Subcutaneous abdominal adipose tissue (tissue), 5 donors: ENCODE results near the gene KDM1B.
A peak's percentile ranks its signal among the peaks of the same experiment; 100 is the strongest.

Experiments
- H3K27ac ChIP-seq: one replicate; pipeline ENCODE4 v1.7.0; 2013; ENCODE audit warnings: low read depth, mild to moderate bottlenecking, inconsistent platforms, low read length, moderate library complexity
- H3K27me3 ChIP-seq, 5 donors: one replicate each; pipeline ENCODE4 v1.7.0; 2013; ENCODE audit warnings: low read length in 5 of 5, inconsistent platforms in 1 of 5; ENCODE audit not compliant: control insufficient read depth in 5 of 5, insufficient read depth in 4 of 5
- H3K36me3 ChIP-seq, 5 donors: one replicate each; pipeline ENCODE4 v1.7.0; 2013; ENCODE audit warnings: low read length in 5 of 5; ENCODE audit not compliant: control insufficient read depth in 5 of 5, insufficient read depth in 5 of 5
- H3K4me1 ChIP-seq, 5 donors: one replicate each; pipeline ENCODE4 v1.7.0; 2013; ENCODE audit warnings: low read length in 5 of 5, mild to moderate bottlenecking in 3 of 5, moderate library complexity in 1 of 5; ENCODE audit not compliant: control insufficient read depth in 5 of 5, insufficient read depth in 5 of 5
- H3K4me3 ChIP-seq, 5 donors: one replicate each; pipeline ENCODE4 v1.7.0; 2013; ENCODE audit warnings: low read length in 5 of 5, low read depth in 1 of 5
- H3K9ac ChIP-seq, 5 donors: one replicate each; pipeline ENCODE4 v1.7.0; 2013; ENCODE audit warnings: low read length in 5 of 5, mild to moderate bottlenecking in 4 of 5, moderate library complexity in 3 of 5
- H3K9me3 ChIP-seq, 5 donors: one replicate each; pipeline ENCODE4 v1.7.0; 2013; ENCODE audit warnings: low read length in 5 of 5; ENCODE audit not compliant: control insufficient read depth in 5 of 5
- donor health status: healthy.
- donor health status: healthy.
- donor health status: healthy.
- donor health status: healthy.
- donor health status: healthy.

Gene KDM1B

GRCh38 chr6:18262702-18263417 lies 107.6 kb downstream of the KDM1B start:
- peak overlapping the region; percentile 87 to 94 (median 91) for H3K4me3 ChIP-seq
- H3K27ac ChIP-seq = peak overlapping the region; percentile 88
- H3K9me3 ChIP-seq = no peaks in the 10 kb centered on the region
- H3K9ac ChIP-seq = peak overlapping the region in 4 of 5 donors; percentile 66 to 92 (median 86)
- H3K27me3 ChIP-seq = peaks cover 0 to under 1% (median 0%) of the 10 kb centered on the region in 5 donors
- peaks cover 3 to 40% (median 36%) of the 10 kb centered on the region in 5 donors for H3K4me1 ChIP-seq
- H3K36me3 ChIP-seq = peaks cover 0 to 3% (median 0%) of the 10 kb centered on the region in 5 donors

GRCh38 chr6:18263418-18264218 lies 108.4 kb downstream of the KDM1B start:
- Histone ChIP-seq H3K9me3 (no peaks in the 10 kb centered on the region), H3K4me1 (peaks cover 3 to 40% (median 36%) of the 10 kb centered on the region in 5 donors), H3K27me3 (peaks cover 0 to 3% (median 0%) of the 10 kb centered on the region in 5 donors), H3K27ac (peak overlapping the region; percentile 88), H3K9ac (peak overlapping the region; percentile 30 to 92 (median 85)), H3K36me3 (peaks cover 0 to 3% (median 0%) of the 10 kb centered on the region in 5 donors), H3K4me3 (peak overlapping the region; percentile 87 to 94 (median 91))

GRCh38 chr6:18264219-18264922 lies 109.1 kb downstream of the KDM1B start, which contains the start of gene DEK:
Gene DEK (minus strand): TSS chr6:18264530. CDS start chr6:18263987, 543 bp downstream.
- Histone ChIP-seq H3K4me1 (peaks cover 3 to 40% (median 36%) of the 10 kb centered on the region in 5 donors), H3K27ac (peak within 1 kb of the TSS; percentile 88), H3K27me3 (peaks cover 0 to 3% (median 2%) of the 10 kb centered on the region in 5 donors), H3K36me3 (peaks cover 0 to 3% (median 0%) of the 10 kb centered on the region in 5 donors), H3K4me3 (peak within 1 kb of the TSS; percentile 87 to 94 (median 91)), H3K9ac (peak within 1 kb of the TSS; percentile 30 to 92 (median 85)), H3K9me3 (no peaks in the 10 kb centered on the region)

- Histone ChIP-seq H3K9ac (peak overlapping the region; percentile 4 to 86 (median 71)), H3K9me3 (no peaks in the 10 kb centered on the region), H3K36me3 (no peaks in the 10 kb centered on the region), H3K4me3 (peak overlapping the region; percentile 52 to 92 (median 86)), H3K4me1 (peaks cover 3 to 39% (median 36%) of the 10 kb centered on the region in 5 donors), H3K27ac (peak overlapping the region; percentile 81), H3K27me3 (peaks cover 0 to 7% (median 2%) of the 10 kb centered on the region in 5 donors)
Observed at GRCh38 chr6:18264923-18265377, 109.7 kb downstream of the KDM1B start.

GRCh38 chr6:18265787-18266522 lies 110.7 kb downstream of the KDM1B start:
- H3K9me3 ChIP-seq = no peaks in the 10 kb centered on the region
- no peak overlapping the region for H3K9ac ChIP-seq
- no peak overlapping the region for H3K27ac ChIP-seq
- no peaks in the 10 kb centered on the region for H3K36me3 ChIP-seq
- H3K27me3 ChIP-seq = peaks cover 0 to 7% (median 2%) of the 10 kb centered on the region in 5 donors
- H3K4me3 ChIP-seq = no peak overlapping the region
- peaks cover 0 to 30% (median 28%) of the 10 kb centered on the region in 5 donors for H3K4me1 ChIP-seq

GRCh38 chr6:18266523-18266912 lies 111.3 kb downstream of the KDM1B start:
- peaks cover 0 to 7% (median 2%) of the 10 kb centered on the region in 5 donors for H3K27me3 ChIP-seq
- H3K27ac ChIP-seq = no peak overlapping the region

GRCh38 chr6:18268066-18268465 lies 112.8 kb downstream of the KDM1B start:
- Histone ChIP-seq H3K9me3 (no peaks in the 10 kb centered on the region), H3K4me3 (no peak overlapping the region), H3K9ac (no peak overlapping the region), H3K27me3 (peaks cover 0 to 7% (median 2%) of the 10 kb centered on the region in 5 donors), H3K36me3 (no peaks in the 10 kb centered on the region), H3K4me1 (peaks cover 0 to 15% (median 12%) of the 10 kb centered on the region in 5 donors), H3K27ac (no peak overlapping the region)

More at GRCh38 chr6:18266523-18266912, 111.3 kb downstream of the KDM1B start:
- Histone ChIP-seq H3K36me3 (no peaks in the 10 kb centered on the region), H3K9ac (no peak overlapping the region), H3K4me1 (peaks cover 0 to 26% (median 23%) of the 10 kb centered on the region in 5 donors), H3K9me3 (no peaks in the 10 kb centered on the region), H3K4me3 (no peak overlapping the region)

GRCh38 chr6:18269253-18269652 lies 114.0 kb downstream of the KDM1B start:
- H3K27ac ChIP-seq = no peak overlapping the region
- no peaks in the 10 kb centered on the region for H3K36me3 ChIP-seq
- H3K27me3 ChIP-seq = peaks cover 0 to 7% (median 2%) of the 10 kb centered on the region in 5 donors
- H3K4me1 ChIP-seq = peaks cover 0 to 6% (median 5%) of the 10 kb centered on the region in 5 donors
- H3K9ac ChIP-seq = no peak overlapping the region
- H3K9me3 ChIP-seq = no peaks in the 10 kb centered on the region
- H3K4me3 ChIP-seq = no peak overlapping the region

GRCh38 chr6:18269717-18270116 lies 114.5 kb downstream of the KDM1B start:
- Histone ChIP-seq H3K4me1 (peaks cover 0 to 6% (median 5%) of the 10 kb centered on the region in 5 donors), H3K27me3 (peaks cover 0 to 7% (median 2%) of the 10 kb centered on the region in 5 donors), H3K36me3 (no peaks in the 10 kb centered on the region), H3K9ac (no peak overlapping the region), H3K4me3 (no peak overlapping the region), H3K27ac (no peak overlapping the region), H3K9me3 (no peaks in the 10 kb centered on the region)
